Glomerular endothelial cell (primary cell): ENCODE measurements around the gene FMO3. TPM values are rescaled to one million over a fixed set of nuclear protein-coding genes. Genes with fewer than 3 reads are reported as not detected.

Experiments
- DNase-seq: peaks from one replicate; pipeline ENCODE4 v3.0.0-alpha.2; 2011; ENCODE audit warnings: low read depth, low spot score; ENCODE audit errors: extremely low read depth
- total RNA-seq: library from RNA; depleted of rRNA; stranded (reverse); fragments of >200 nt; gene quantifications from 2 replicates; pipeline ENCODE4 v1.2.3, GENCODE V29; 2015

Gene FMO3
- total RNA-seq, 1 donor from 2014 or later, result not detected

- no peak for DNase-seq
Observed at GRCh38 chr1:171155484-171155883, 64.8 kb downstream of the FMO3 start.

GRCh38 chr1:171158096-171158495 is 67.4 kb downstream of the FMO3 start:
- no peak for DNase-seq

GRCh38 chr1:171158551-171158950 is 67.8 kb downstream of the FMO3 start:
- no peak for DNase-seq

GRCh38 chr1:171159148-171159547 is 68.4 kb downstream of the FMO3 start:
- no peak for DNase-seq

- no peak for DNase-seq
Observed at GRCh38 chr1:171160211-171160610, 69.5 kb downstream of the FMO3 start.

- DNase-seq, result no peak
Observed at GRCh38 chr1:171160639-171161354, 70.1 kb downstream of the FMO3 start.

- DNase-seq, result no peak
Observed at GRCh38 chr1:171161431-171161830, 70.7 kb downstream of the FMO3 start.

GRCh38 chr1:171166361-171166760 is 75.7 kb downstream of the FMO3 start:
- no peak for DNase-seq

Other genes starting within 250 kb of the FMO3 start
- not detected in 2 replicates for gene MROH9, start 155.4 kb upstream of the FMO3 start, total RNA-seq
- not detected in 2 replicates for gene FMO2, start 94.4 kb downstream of the FMO3 start, total RNA-seq
- gene FMO1, start 157.6 kb downstream of the FMO3 start, total RNA-seq, result not detected in 2 replicates
- 0.88 and 2.1 TPM in 2 replicates for gene FMO4, start 223.3 kb downstream of the FMO3 start, total RNA-seq